DLD1 (cell line): ENCODE data around the gene ARMC7.
"Not testable (repeated sequence)": the region's sequence is repeated elsewhere in the genome, so short reads cannot be mapped to it uniquely, and the experiment has no call there.

Experiments used
- in situ Hi-C: cut with HindIII; loops from 2 replicates; pipeline ENCODE4 v1.10.0; 2017; ENCODE audit warnings: low sequenced_read_pairs

The ARMC7 gene

GRCh38 chr17:75127936-75128335, 18.2 kb downstream of the ARMC7 start:
- in situ Hi-C loops, result not testable (repeated sequence)

GRCh38 chr17:75128694-75129505, 19.1 kb downstream of the ARMC7 start:
- in situ Hi-C loops, result no loop called here

- in situ Hi-C loops, result no loop called here
Measured at GRCh38 chr17:75129576-75129975, 19.8 kb downstream of the ARMC7 start.

GRCh38 chr17:75130059-75130631, 20.4 kb downstream of the ARMC7 start:
- in situ Hi-C loops, result no loop called here

GRCh38 chr17:75130632-75131277, 21.0 kb downstream of the ARMC7 start:
- in situ Hi-C loops, result no loop called here

GRCh38 chr17:75131278-75132017, 21.7 kb downstream of the ARMC7 start, which contains the start of gene NT5C:
TSS of gene NT5C (minus strand) at chr17:75131742. CDS start at chr17:75131707, 35 bp downstream.
- in situ Hi-C loops, result no loop called here

- in situ Hi-C loops, result not testable (repeated sequence)
Measured at GRCh38 chr17:75132018-75133000, 22.5 kb downstream of the ARMC7 start.

- in situ Hi-C loops, result no loop called here
Measured at GRCh38 chr17:75133001-75133400, 23.2 kb downstream of the ARMC7 start.

- in situ Hi-C loops, result not testable (repeated sequence)
Measured at GRCh38 chr17:75133607-75134347, 24.0 kb downstream of the ARMC7 start.

GRCh38 chr17:75135452-75135851, 25.7 kb downstream of the ARMC7 start:
- in situ Hi-C loops, result no loop called here

GRCh38 chr17:75135946-75136345, 26.2 kb downstream of the ARMC7 start:
- in situ Hi-C loops, result no loop called here

GRCh38 chr17:75137762-75138161, 28.0 kb downstream of the ARMC7 start:
- in situ Hi-C loops, result not testable (repeated sequence)

- in situ Hi-C loops, result no loop called here
Measured at GRCh38 chr17:75138519-75138918, 28.8 kb downstream of the ARMC7 start.

GRCh38 chr17:75142236-75142971, 32.6 kb downstream of the ARMC7 start:
- in situ Hi-C loops, result no loop called here

GRCh38 chr17:75144816-75145512, 35.2 kb downstream of the ARMC7 start:
- in situ Hi-C loops, result no loop called here

- in situ Hi-C loops, result no loop called here
Measured at GRCh38 chr17:75146592-75146991, 36.8 kb downstream of the ARMC7 start.

- in situ Hi-C loops, result no loop called here
Measured at GRCh38 chr17:75147878-75148546, 38.2 kb downstream of the ARMC7 start.
